GM20000 (cell line): ENCODE measurements around the gene CYP19A1.

Source experiments
- DNase-seq: peaks from one replicate; pipeline ENCODE4 v3.0.0; 2012; ENCODE audit warnings: low spot score
- CTCF ChIP-seq: IDR thresholded peaks from 2 replicates; pipeline ENCODE4 v1.5.1; 2012; ENCODE audit warnings: mild to moderate bottlenecking, control low read depth; ENCODE audit errors: extremely low read depth, missing control alignments

Gene CYP19A1

GRCh38 chr15:51368751-51369450, 30.5 kb upstream of the CYP19A1 start:
- DNase-seq: no peak
- no peak for TF ChIP-seq CTCF

GRCh38 chr15:51368307-51368706, 29.9 kb upstream of the CYP19A1 start:
- DNase-seq: no peak

GRCh38 chr15:51367322-51367976, 29.1 kb upstream of the CYP19A1 start:
- no peak for DNase-seq
- no peak for TF ChIP-seq CTCF

More at GRCh38 chr15:51368307-51368706, 29.9 kb upstream of the CYP19A1 start:
- TF ChIP-seq CTCF: no peak

GRCh38 chr15:51366920-51367319, 28.5 kb upstream of the CYP19A1 start:
- TF ChIP-seq CTCF: no peak
- no peak for DNase-seq

DNA sequence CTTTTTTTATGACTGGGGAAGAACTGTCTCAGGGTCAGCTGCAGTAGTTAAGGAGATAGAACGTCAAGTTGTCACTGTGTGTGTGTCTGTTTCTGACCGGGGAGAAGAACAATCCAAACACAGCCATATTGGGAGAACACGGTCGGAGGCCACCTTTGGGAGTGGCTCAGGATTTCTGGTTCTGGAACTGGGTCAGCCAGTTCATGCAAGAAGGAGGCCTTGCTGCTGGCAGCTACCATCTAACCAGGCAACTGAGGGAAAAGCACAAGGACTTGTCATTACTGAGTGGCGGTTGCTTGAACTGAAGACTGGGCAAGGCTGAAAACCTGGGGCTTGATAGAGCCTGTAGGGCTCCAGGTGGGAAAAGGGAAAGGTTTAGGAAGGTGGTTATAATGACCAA, 27.7 kb upstream of the CYP19A1 start:
- no peak for TF ChIP-seq CTCF
- no peak for DNase-seq

- DNase-seq: no peak
- no peak for TF ChIP-seq CTCF
Observed at GRCh38 chr15:51365417-51365816, 27.0 kb upstream of the CYP19A1 start.

DNA sequence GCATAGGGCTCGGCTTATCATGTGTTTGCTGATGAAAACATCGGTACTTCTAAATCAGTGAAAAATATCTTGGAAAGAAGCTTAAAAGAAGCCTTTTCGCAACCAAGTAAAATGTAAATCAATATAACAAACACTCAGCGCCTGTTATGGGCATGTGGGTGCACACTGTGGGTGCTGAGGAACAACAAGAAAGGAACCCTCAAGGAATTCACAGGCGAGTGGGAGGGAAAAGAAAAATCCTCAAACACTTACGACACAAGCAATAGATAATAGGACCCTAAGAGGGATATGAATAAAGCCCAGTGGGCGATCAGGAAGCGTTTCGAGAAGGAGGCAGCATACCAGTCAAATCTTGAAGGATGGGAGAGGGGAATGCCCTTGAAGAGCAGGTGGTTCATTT, 25.0 kb upstream of the CYP19A1 start:
- TF ChIP-seq CTCF: no peak
- no peak for DNase-seq
